Gastrocnemius medialis (tissue), 4 donors: ENCODE results near the gene COL25A1.

ENCODE experiments used
- POLR2A ChIP-seq, 2 donors: fragments of 450-650 bp; IDR thresholded peaks; one replicate each; pipeline ENCODE4 v1.6.1; 2017; ENCODE audit warnings: antibody characterized with exemption in 2 of 2, mild to moderate bottlenecking in 2 of 2, moderate library complexity in 2 of 2
- TF ChIP-seq, protein P1 (sequence below), 5 experiments: fragments of 450-650 bp in 3 of 5; fragments of 200-600 bp in 2 of 5; sonication (generic) in 2 of 5; IDR thresholded peaks in 4 of 5; conservative IDR thresholded peaks in 1 of 5; 1 replicate in 4 of 5; 2 replicates in 1 of 5; pipeline ENCODE4 v1.5.1; 2016 to 2019; ENCODE audit warnings: antibody characterized with exemption in 5 of 5, mild to moderate bottlenecking in 3 of 5, moderate library complexity in 3 of 5

DNA sequence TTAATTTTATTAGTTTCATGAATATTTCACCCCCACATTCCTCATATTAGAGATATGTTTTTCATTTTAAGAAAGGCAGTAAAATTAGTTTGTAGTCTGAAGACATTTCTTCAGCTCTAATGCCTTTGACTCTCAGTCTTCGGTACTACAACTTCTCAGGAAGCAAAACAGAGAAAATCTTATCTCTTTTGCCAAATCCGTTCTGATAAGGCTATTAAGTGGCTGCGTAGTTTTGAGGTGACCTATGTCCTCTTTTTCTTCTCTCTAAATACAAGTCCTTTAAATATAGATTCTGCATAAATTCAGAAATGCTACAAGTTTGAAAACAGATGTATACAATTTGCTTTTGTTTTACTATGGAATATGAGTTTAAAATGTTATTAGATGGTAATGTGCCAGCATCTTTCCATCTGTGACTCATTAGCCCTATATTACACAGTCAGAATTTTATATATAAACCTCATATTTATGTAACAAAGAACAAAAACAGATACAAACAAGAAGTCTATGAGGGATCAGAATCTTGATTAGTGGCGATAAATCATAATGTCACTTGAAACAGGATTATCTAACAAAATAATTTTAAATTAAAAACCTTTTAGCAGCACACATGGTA, 358.4 kb downstream of the COL25A1 start:
- TF ChIP-seq POLR2A (IDR thresholded peaks at IDR 0.05), result no peak
- TF ChIP-seq, protein P1, sequence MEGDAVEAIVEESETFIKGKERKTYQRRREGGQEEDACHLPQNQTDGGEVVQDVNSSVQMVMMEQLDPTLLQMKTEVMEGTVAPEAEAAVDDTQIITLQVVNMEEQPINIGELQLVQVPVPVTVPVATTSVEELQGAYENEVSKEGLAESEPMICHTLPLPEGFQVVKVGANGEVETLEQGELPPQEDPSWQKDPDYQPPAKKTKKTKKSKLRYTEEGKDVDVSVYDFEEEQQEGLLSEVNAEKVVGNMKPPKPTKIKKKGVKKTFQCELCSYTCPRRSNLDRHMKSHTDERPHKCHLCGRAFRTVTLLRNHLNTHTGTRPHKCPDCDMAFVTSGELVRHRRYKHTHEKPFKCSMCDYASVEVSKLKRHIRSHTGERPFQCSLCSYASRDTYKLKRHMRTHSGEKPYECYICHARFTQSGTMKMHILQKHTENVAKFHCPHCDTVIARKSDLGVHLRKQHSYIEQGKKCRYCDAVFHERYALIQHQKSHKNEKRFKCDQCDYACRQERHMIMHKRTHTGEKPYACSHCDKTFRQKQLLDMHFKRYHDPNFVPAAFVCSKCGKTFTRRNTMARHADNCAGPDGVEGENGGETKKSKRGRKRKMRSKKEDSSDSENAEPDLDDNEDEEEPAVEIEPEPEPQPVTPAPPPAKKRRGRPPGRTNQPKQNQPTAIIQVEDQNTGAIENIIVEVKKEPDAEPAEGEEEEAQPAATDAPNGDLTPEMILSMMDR (IDR thresholded peaks at IDR 0.05 in 4 of 5, conservative IDR thresholded peaks at IDR 0.05 in 1 of 5), result no peak
